Kidney tubule cell (primary cell): ENCODE measurements around the gene UMAD1.

Experiments
- DNase-seq: peaks from one replicate; pipeline ENCODE4 v3.0.0-alpha.2; 2018; ENCODE audit warnings: low spot score

The UMAD1 gene

DNA sequence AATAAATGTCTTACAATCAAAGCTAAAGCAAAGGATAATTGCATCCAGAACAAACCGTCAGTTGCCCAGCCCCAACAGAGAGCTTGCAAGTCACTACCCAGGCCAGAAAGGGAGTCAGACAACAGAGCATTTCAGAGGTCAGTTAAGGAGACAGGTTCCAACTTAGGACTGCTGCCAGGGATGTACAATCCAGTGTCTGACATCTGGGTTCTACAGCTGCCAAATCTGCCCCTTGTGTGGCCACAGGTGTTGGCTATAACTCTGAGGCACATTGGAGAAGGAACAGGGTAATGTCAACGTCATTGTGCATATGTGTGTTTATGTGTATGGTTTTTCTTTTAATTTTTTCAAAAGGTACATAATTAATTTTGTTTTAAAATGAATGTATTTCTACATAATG is 242.8 kb downstream of the UMAD1 start:
- no peak for DNase-seq

- peak; percentile 6 for DNase-seq
These were observed 244.3 kb downstream of the UMAD1 start for GRCh38 chr7:7884855-7885254.

DNA sequence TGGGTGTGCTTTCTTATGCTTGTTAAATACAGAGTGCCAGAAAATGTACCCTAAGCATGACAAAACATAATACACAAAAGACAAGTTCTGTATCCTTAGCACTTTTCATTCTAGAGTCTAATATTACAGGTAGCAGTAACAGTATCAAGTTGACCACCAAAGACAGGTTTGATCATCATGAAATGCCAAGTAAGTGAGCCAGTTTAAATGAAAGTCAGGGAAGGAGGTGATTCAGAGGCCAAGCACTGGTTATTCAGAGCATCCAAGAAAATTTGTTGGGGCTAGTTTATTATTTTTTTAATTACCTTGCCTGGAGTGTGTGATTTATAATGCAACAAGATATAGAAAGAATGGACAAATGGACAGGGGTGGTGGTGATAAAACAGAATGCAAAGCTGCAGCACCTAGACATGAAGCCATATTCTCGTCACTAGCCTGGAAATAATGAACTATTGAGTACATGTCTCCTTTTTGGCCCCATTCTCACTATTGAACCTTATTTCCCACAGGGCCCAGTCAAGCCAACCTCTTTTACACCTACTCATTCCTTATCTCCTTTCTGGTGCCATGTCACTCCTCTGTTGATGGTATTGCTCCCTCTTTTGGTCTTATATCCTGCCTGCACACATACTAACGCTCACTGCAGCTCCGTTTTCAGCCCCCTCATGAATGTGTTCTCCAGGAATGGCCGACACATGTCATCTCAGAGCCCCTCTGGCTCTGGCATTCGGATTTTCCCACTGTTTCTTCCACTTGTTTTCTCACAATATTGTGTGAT is 249.4 kb downstream of the UMAD1 start:
- DNase-seq = peak; percentile 24

- DNase-seq = no peak
These were observed 254.6 kb downstream of the UMAD1 start for GRCh38 chr7:7895004-7895650.

- no peak for DNase-seq
These were observed 255.2 kb downstream of the UMAD1 start for GRCh38 chr7:7895754-7896153.

DNA sequence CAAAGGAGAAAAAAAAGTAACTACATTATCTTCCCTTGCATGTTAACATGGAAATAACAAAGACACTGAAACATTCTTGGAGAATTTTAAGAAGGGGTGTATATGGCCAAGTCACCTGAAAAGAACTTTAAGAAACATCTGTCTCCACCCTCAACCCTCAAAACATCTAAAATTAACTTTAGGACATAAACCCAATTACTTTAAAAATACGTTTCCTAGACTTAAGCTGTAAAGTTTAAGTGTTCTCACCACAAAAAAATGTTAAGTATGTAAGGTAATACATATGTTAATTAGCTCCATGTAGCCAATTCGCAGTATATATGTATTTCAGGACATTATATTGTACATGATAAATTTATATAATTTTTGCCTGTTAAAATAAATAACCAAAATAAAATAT is 257.0 kb downstream of the UMAD1 start:
- no peak for DNase-seq

DNA sequence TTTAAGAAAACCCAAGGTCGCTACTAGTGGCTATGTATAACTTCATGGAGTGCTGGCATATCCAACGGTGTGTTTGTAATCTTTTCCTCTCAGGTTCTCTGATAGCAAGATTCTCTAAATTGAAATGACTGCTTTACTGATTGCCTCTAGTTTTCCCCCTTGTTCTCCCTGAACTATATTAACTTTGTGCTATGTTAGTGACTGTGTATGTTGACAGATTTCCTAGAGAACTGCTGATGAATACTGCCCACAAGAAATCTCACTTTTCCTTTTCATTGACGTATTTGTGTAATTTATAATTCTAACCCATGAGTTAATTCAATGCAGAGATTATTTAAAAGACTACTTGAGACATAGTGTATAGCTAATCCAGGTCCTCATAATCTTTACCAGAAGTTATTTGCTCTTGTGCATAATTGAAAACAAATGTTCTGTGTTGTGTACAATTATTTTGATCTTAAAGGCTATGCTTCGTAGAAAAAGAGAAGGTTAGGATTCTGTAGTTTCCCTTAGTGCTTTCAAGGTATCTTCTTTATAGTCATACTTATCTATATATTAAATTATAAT is 257.5 kb downstream of the UMAD1 start:
- no peak for DNase-seq

DNA sequence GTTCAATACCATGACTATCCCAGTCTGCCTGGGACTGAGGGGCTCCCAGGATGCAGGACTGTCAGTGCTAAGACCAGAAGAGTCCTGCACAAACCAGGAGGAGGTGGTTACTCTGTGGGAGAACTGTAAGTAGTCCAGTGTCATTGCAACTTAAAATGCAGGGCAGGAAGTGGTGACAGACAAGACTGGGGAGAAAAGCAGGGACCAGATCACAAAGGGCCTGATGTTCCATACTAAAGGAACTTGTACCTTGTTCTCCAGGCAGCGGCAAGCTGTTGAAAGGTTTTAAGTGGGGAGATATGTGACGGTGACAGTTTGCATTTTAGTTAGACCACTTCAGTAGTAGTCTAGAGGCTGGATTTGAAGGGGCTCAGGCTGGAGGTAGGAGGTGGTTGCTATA is 262.3 kb downstream of the UMAD1 start:
- DNase-seq = no peak

DNA sequence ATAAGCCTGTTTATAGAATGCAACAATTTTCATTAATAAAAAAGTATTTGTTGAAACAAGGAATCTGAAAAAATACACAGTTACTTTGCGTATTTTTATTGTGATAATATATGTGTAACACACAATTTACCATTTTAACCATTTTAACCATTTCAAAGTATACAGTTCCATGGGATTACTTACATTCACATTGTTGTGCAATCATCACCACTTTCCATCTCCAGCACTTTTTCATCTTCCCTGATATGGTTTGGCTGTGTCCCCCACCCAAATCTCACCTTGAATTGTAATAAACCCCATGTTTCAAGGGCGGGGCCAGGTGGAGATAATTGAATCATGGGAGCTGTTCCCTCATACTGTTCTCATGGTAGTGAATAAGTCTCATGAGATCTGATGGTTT is 266.8 kb downstream of the UMAD1 start:
- DNase-seq = no peak

DNA sequence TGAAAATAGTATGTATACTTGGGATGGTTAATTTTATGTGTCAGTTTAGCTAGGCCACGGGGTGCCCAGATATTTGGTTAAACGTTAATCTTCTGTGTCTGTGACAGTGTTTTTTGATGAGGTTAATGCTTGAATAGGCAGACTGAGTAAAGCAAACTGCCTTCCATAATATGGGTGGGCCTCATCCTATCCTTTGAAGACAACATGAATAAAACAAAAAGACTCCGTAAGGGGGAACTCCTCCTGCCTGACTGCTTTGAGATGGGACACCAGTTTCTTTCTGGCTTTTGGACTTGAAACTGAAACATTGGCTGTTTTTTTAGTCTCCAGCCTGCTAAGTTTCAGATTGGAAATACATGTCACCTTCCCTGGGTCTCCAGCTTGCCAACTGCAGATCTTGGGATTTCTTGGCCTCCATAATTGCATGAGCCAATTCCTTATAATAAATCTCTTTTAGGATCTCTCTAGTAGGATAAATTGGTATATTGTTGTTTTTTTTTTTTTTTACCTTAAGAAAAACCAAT is 268.1 kb downstream of the UMAD1 start:
- peak; percentile 21 for DNase-seq

- no peak for DNase-seq
These were observed 268.8 kb downstream of the UMAD1 start for GRCh38 chr7:7909376-7909775.

DNA sequence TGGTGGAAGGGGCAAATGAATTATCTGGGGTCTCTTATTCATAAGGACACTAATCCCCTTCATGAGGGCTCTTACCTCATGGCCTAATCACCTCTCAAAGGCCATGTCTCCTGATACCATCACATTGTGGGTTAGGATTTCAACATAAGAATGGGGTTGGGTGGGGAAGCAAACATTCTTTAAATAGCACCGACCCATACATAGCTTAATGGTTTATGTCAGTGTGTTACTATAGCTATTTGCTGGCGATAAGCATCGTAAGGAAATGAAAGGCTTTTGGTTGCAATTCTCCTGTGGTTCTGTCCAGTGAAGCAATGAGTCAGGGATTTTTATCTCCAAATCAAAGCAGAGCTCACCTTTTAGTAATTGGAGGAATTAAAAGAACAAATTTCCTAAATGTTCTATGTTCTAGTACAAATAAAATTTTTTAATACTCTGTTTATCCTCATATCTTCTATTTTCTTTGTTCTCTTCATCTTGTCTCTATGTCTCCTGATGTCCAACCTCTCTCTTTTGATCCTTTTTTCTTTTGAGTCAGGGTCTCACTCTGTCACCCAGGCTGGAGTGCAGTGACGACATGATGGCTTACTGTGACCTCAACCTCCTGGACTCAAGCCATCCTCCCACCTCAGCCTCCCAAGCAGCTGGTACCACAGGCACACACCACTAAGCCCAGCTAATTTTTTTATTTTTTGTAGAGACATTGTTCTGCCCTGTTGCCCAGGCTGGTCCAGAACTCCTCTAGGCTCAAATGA is 271.0 kb downstream of the UMAD1 start:
- DNase-seq = peak; percentile 47

DNA sequence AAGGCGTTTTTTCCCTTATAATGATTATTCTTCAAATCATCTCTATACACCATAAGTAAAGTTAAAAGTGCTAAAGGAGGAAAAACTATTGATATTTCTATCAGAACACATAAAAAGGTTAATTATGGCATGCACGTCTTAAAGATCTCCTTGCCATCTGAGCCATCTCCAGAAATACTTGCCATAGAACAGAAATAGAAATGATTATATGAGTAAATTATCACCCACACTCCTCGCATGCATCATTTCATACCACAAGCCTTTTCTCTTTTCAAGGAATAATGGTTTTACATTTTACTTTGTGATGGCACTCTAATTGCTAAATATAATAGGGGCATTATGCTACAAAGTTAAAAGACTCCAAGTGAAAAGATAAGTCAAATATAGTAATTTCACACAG is 272.4 kb downstream of the UMAD1 start:
- no peak for DNase-seq

GRCh38 chr7:7913504-7913903 is 273.0 kb downstream of the UMAD1 start:
- no peak for DNase-seq

DNA sequence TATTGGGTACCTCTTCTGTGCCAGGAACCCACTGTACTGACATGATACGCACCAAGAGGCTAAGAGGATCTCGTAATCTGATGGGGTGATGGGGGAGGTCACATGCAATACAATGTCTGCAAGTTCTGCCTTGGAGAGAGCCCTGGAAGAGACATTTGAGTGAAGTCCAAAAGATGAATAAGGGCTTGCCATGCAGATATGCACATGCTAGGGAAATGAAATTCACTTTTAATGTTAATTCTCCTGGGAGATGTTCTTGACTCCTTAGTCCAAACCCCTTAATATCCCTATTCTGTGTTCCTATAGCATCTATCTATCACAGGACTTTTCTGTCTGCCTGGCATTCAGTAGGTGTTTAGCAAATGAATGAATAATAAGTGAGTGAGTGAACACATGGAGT is 274.0 kb downstream of the UMAD1 start:
- no peak for DNase-seq

GRCh38 chr7:7916064-7916463 is 275.5 kb downstream of the UMAD1 start:
- DNase-seq = no peak

DNA sequence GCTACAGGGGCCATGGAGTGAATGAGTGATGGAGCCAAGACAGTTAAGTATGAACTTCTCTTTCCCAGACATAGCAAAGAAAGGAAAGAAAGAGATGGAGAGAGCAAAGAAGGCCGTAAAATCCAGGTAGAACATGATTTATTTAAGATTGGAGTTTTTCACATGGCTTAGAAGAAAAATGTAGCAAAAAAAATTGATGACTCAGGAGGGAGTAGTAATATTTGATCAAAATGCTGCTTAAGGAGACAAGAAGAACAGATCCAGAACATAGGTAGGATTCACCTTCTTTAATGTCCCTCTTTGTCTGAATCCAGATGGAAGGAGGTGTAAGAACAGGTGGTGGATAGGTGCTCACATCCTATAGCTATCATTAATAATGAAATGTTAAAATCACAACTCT is 277.0 kb downstream of the UMAD1 start:
- DNase-seq = no peak

DNA sequence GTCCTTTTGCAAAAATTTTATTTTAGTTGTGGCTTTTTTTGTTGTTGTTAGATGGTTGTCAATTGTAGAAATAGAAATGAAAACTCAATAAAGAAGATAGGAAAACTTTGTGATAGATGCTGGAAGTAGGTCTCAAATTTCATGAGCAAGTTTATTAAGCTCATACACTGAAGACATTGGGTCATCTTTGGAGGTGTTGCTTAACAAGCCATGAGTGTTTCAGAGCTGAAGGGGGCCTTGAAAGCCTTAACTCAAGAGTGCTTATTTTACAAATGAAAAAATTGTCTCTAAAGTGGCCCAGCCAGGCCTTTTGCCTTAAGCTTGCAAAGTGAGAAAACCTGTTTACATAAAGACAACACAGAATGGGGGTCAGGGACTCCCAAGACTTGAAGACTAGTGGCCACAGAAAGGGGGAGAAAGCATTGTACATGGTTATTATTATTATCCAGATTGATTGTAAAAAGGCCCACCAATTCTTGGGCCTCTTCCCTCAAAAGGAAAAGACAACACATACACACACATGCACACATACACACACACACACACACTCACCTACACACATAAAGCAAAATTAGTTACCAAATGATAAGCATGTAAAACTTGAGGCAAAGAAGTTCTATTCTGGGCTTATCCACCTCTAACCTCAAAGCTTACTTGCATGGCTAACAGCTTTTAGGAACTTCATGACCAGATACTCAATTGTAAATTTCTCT is 278.3 kb downstream of the UMAD1 start:
- no peak for DNase-seq

- no peak for DNase-seq
These were observed 278.9 kb downstream of the UMAD1 start for GRCh38 chr7:7919449-7919945.

- no peak for DNase-seq
These were observed 279.5 kb downstream of the UMAD1 start for GRCh38 chr7:7920056-7920455.

DNA sequence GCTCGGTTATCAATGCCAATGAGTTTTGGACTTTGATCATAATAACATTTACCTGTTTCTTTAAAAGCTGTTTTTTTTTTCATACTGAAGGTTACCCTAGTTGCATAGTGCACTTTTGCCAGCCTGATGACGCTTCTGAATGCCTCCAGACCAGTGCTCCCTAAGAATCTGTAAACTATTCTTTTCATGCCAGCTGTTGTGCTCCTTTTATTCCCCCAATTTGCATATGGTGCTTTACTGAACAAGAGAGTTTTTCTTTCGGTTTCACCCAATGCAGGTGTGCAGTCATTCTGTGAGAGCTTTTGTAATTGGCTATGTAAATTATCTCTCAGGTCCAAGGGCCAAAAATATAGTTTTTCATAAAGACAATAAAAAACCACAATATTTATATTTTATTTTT is 279.9 kb downstream of the UMAD1 start:
- DNase-seq = peak; percentile 37

GRCh38 chr7:7921830-7922229 is 281.3 kb downstream of the UMAD1 start:
- DNase-seq = no peak
